Activated CD8-positive, alpha-beta memory T cell treated with anti-CD3 and anti-CD28 coated beads, Interleukin-2, amount 10 ng/mL, durations not matched to agents 7 days and 5 days (primary cell): ENCODE data around the gene FAM90A1. TPM values are rescaled to one million over a fixed set of nuclear protein-coding genes. Genes with fewer than 3 reads are reported as not detected.
"Not testable (repeated sequence)": the region's sequence is repeated elsewhere in the genome, so short reads cannot be mapped to it uniquely, and the experiment has no call there.

ENCODE experiments used
- ATAC-seq: fragments of 150-1000 bp; cut with Tn5 transposase; one replicate; pipeline ENCODE4 v1.10.0; 2021; ENCODE audit warnings: moderate library complexity
- CTCF ChIA-PET: fragments of 350-600 bp; sonication (Branson Sonifier 250); formaldehyde crosslinking; loops from one replicate; lab custom pipeline; 2021; ENCODE audit warnings: antibody characterized with exemption; lab: Charles Lee
- DNase-seq: peaks from one replicate; pipeline ENCODE4 v3.0.0-alpha.2; 2020
- H3K27ac Mint-ChIP-seq: one replicate; pipeline ENCODE4 v1.8.0; 2021; ENCODE audit warnings: mild to moderate bottlenecking, mixed read lengths
- H3K27me3 Mint-ChIP-seq: one replicate; pipeline ENCODE4 v1.8.0; 2021; ENCODE audit warnings: mixed read lengths
- H3K36me3 Mint-ChIP-seq: one replicate; pipeline ENCODE4 v1.8.0; 2021; ENCODE audit warnings: mild to moderate bottlenecking, mixed read lengths
- H3K4me1 Mint-ChIP-seq: one replicate; pipeline ENCODE4 v1.8.0; 2021; ENCODE audit warnings: mixed read lengths
- H3K4me3 Mint-ChIP-seq: one replicate; pipeline ENCODE4 v1.8.0; 2021; ENCODE audit warnings: mild to moderate bottlenecking, moderate library complexity, mixed read lengths
- H3K9me3 Mint-ChIP-seq: one replicate; pipeline ENCODE4 v1.8.0; 2022; ENCODE audit warnings: low read depth, mixed read lengths
- total RNA-seq, 2 experiments: library from RNA; stranded (reverse); gene quantifications; one replicate each; pipeline ENCODE4 v1.2.3, GENCODE V29; 2021

Gene FAM90A1
- total RNA-seq, 2 experiments from 2014 or later, result 0.14 TPM; not detected in 1

DNA sequence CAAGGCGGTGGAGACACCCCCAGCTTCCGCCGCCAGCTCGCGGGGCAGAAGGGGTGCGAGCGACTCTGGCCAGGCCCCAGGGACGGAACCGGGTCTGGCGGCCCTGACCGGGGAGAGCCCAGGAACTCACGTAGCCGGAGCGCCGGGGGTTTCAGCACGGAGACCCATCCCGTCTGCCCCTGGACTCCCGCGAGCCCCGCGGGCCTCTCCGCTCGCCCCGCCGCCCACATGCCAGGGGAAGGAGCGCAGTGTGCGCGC lies 15.1 kb upstream of the FAM90A1 start:
- ATAC-seq, result peak; percentile 2
- CTCF ChIA-PET, result interaction anchor here (1.0 to 1.7 kb wide), 2 partner anchors 11 to 63 kb away, joined by 3 to 9 read pairs; no protein-coding TSS in a partner anchor
- not testable (repeated sequence) for H3K9me3 Mint-ChIP-seq, DNase-seq, H3K36me3 Mint-ChIP-seq
- Mint-ChIP-seq H3K4me1 (peaks cover 17% of the 10 kb centered on the region), H3K27me3 (peaks cover 11% of the 10 kb centered on the region), H3K27ac (peak overlapping the region; percentile 69), H3K4me3 (peak overlapping the region; percentile 84)

DNA sequence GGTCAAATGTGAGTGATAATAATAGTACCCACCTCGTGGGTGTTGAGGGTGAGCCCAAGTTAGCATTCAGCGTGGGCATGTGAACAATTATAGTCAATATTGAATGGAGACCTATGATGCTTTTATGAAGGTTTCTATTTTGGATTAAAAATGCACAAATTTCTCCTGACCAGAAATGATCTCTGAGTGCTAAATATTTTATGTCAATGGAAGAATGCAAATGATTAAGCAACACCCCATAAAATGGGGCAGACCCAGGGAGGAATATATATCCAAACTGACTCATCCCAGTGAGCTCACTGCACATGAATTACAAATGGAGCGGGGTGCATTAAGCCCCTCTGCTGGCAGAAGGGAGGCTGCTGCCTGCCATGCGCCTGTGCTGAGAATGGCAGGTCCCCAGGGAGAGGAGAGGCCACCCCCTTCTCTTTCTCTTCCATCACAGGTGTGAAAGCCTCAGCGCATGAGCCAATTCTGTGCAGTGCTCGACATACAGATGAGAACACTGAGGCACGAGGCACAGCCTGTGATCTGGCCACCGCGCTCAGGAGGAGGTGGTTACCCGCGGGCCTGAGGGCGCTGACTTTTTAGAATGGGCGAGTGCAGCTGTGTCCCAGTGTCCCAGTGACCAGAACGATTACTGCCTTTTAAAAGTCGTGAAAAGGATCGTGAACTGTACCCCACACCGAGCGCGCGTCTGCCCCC lies 14.7 kb upstream of the FAM90A1 start:
- H3K4me1 Mint-ChIP-seq, result peaks cover 17% of the 10 kb centered on the region
- H3K36me3 Mint-ChIP-seq, result not testable (repeated sequence)

DNA sequence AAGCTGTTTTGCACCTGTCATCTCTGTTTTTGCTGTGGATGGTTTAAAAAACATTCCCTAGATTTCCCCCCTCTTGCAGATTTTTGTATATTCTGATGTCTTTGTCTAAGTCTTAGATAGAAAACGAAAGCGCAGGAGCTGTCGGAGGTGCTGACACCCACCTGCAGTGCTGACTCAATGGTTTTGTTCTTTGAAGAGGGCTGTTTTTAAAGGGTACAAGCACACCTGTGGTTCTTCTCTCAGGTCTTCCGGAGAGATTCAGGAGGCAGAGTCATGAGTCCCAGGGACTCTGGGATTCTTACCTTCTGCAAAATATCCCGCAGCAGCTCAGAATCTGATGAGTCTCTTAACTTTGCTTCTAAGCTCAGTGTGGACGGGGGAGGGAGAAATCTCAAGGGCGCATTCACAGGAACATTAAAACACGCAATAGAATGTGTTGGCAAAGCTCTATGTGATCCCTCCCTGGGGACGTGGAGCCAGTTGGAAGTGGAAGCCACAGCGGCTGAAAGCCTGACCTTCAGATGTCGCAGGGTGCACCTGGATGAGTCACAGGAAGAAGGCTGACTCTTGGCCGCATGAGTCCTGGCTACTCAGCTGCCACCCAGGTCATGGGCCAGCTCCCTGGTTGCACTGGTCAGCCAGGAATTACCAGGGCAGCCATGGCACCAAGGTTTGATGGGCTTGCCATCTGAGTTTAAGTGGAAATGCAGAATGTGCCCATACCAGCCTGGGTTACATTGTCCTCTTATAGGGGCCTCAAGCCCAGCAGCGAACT lies 13.1 kb upstream of the FAM90A1 start:
- DNase-seq, H3K4me3 Mint-ChIP-seq, H3K36me3 Mint-ChIP-seq, H3K27me3 Mint-ChIP-seq, H3K9me3 Mint-ChIP-seq, ATAC-seq, H3K27ac Mint-ChIP-seq: not testable (repeated sequence)
- CTCF ChIA-PET, result interaction anchor here (1.1 kb wide), 1 partner anchor 153 kb away, joined by 3 read pairs; no protein-coding TSS in a partner anchor
- H3K4me1 Mint-ChIP-seq, result peaks cover 17% of the 10 kb centered on the region

More for the DNA sequence above, 14.7 kb upstream of the FAM90A1 start:
- peak; percentile 55 for DNase-seq
- H3K27me3 Mint-ChIP-seq, result peaks cover 11% of the 10 kb centered on the region
- H3K9me3 Mint-ChIP-seq, ATAC-seq: not testable (repeated sequence)
- peak overlapping the region; percentile 84 for H3K4me3 Mint-ChIP-seq
- CTCF ChIA-PET, result interaction anchor here (1.0 to 1.7 kb wide), 2 partner anchors 10 to 62 kb away, joined by 3 to 9 read pairs; no protein-coding TSS in a partner anchor
- peak overlapping the region; percentile 69 for H3K27ac Mint-ChIP-seq

DNA sequence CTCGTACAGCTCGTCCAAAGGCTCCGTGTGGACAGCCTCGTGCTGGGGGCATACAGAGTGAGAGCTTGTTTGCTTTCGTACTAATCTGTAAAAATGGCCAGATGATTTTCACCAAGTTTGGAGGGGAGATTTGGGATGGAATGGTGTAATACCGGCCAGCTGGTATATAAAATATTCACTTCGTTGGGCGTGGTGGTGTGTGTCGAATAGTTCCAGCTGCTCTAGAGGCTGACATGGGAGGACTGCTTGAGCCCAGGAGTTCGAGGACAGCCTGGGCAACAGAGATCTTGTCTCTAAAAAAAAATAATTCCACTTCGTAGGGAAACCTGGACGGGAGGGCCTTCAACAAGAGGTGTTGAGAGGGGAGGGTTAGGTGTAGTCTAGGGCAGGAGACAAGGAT lies 9.6 kb upstream of the FAM90A1 start:
- not testable (repeated sequence) for H3K27me3 Mint-ChIP-seq, H3K27ac Mint-ChIP-seq

DNA sequence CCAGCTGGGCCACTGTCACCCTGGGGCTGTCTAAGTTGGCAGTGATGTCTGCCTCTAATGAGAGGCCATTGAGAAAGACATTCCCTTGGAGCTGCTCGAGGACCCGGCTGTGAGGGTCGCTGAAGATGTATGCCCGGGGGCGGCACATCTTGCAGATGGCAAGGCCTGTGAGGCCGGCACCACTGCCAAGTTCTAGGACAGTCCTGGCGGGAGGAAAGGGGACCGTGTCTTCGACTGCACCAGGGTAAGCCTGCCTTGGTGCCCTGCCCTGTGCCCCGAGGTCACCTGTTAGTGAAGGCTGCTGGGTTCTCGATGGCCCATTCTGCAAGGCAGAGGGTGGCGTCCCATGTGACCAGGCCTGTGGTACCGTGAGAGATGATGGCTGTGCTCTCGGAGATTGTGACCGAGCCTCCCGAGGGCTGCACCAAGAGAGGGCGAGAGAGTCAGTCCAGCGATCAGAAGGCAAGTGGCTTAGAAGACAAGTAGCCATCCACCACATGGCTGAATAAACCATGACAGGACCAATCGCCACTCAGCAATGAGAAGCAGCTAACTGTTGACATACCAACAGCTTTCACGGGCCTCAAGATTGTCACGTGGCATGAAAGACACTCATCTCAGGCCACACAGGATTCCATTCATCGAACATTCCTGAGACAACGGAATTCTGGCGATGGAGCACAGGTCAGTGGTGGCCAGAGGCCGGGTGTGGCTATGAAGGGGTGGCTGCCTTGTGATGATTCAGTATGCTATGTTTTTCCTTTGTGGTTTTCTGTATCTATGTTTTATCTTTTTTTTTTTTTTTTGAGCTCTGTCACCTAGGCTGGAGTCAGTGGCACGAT lies 8.1 kb upstream of the FAM90A1 start:
- CTCF ChIA-PET, H3K27ac Mint-ChIP-seq, H3K9me3 Mint-ChIP-seq, H3K4me1 Mint-ChIP-seq, H3K36me3 Mint-ChIP-seq, DNase-seq, H3K4me3 Mint-ChIP-seq, H3K27me3 Mint-ChIP-seq, ATAC-seq: not testable (repeated sequence)

More for the DNA sequence above, 9.6 kb upstream of the FAM90A1 start:
- H3K4me1 Mint-ChIP-seq, result peaks cover 10% of the 10 kb centered on the region
- not testable (repeated sequence) for H3K36me3 Mint-ChIP-seq, ATAC-seq, H3K4me3 Mint-ChIP-seq, H3K9me3 Mint-ChIP-seq, DNase-seq
- CTCF ChIA-PET, result interaction anchor here (0.6 to 2.9 kb wide), 3 partner anchors 20 to 149 kb away, joined by 3 to 19 read pairs (median 6); no protein-coding TSS in a partner anchor

DNA sequence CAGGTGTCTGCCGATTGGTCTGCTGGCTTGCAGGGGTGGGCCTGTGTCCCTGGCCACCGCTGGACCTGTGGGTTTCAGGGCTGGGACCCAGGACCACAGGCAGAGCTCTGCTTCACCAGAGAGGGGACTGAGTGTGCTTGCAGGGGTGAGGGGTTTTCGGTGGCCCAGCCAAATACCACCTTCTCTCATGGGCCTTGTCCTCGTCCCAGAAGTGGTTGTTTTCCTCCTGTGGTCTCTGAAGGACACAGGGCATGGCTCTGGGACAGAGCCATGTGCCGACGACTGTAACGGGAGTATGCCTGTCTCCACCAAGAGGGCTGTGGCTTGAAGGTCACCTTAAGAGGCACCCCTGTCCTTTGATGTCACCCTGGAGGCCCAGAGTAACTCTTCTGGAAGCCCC lies 7.3 kb upstream of the FAM90A1 start:
- not testable (repeated sequence) for H3K27me3 Mint-ChIP-seq, ATAC-seq, H3K9me3 Mint-ChIP-seq, H3K4me1 Mint-ChIP-seq, DNase-seq, H3K36me3 Mint-ChIP-seq, H3K4me3 Mint-ChIP-seq, H3K27ac Mint-ChIP-seq
- CTCF ChIA-PET, result interaction anchor here (1.4 to 1.7 kb wide), 2 partner anchors 126 to 156 kb away, joined by 4 to 5 read pairs; no protein-coding TSS in a partner anchor

DNA sequence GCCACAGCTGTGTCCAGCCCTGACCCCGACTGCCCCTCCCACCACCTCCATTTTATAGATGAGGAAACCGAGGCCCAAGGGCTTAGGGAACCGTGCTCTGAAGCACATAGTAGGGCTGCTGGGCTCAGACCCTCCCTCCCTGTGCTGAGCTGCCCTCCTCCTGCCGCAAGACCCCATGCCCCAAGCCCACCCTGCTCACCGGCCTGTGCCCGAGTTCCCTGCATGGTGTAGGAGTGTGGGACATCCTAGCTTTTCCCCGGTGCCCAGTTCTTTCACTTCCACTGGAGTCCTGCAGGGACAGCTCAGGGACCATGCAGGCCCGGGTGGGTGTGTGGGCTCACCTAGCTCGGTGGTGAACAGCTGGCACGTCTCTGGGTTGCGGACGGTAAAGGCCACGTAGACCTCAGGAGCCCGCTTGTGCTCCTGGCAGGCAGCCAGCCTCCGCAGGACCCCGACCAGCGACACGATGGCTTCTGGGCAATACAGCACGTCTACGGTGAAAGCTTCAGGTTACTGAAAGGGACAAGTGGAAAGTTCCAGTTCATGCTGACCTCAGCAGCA lies 6.6 kb upstream of the FAM90A1 start:
- H3K4me1 Mint-ChIP-seq, ATAC-seq, H3K27me3 Mint-ChIP-seq, H3K4me3 Mint-ChIP-seq, H3K27ac Mint-ChIP-seq, H3K9me3 Mint-ChIP-seq, DNase-seq, H3K36me3 Mint-ChIP-seq: not testable (repeated sequence)
- CTCF ChIA-PET, result interaction anchor here (1.4 to 1.7 kb wide), 3 partner anchors 125 to 156 kb away, joined by 3 to 5 read pairs (median 4); no protein-coding TSS in a partner anchor

DNA sequence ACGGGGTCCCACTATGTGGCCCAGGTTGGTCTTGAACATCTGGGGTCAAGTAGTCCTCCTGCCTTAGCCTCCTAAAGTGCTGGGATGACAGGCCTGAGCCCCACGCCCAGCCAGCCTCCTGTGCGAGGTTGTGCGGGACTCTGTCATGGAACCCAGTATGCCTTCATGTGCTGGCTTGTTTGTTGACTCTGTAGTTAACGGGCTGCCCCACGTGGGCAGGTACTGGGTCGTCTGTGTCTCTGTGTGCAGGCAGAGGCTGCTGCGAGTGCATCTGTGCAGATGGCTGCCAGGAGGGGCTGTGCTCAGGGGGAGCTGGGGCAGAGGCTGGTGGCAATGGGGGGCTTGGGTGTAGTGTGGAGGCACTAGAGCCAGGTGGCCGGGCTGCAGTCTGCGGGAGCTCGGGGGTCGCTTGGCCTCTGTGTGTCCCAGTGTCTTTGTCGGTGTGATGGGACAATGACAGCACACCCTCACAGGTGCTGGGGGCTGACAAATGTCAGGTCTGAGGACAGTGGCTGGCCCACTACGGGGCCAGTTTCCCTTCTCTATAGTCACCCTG lies 6.0 kb upstream of the FAM90A1 start:
- H3K9me3 Mint-ChIP-seq, ATAC-seq, H3K4me1 Mint-ChIP-seq, H3K27ac Mint-ChIP-seq, H3K4me3 Mint-ChIP-seq, H3K27me3 Mint-ChIP-seq, H3K36me3 Mint-ChIP-seq, DNase-seq: not testable (repeated sequence)
- CTCF ChIA-PET, result interaction anchor here (1.4 to 1.7 kb wide), 3 partner anchors 124 to 155 kb away, joined by 3 to 5 read pairs (median 4); no protein-coding TSS in a partner anchor

DNA sequence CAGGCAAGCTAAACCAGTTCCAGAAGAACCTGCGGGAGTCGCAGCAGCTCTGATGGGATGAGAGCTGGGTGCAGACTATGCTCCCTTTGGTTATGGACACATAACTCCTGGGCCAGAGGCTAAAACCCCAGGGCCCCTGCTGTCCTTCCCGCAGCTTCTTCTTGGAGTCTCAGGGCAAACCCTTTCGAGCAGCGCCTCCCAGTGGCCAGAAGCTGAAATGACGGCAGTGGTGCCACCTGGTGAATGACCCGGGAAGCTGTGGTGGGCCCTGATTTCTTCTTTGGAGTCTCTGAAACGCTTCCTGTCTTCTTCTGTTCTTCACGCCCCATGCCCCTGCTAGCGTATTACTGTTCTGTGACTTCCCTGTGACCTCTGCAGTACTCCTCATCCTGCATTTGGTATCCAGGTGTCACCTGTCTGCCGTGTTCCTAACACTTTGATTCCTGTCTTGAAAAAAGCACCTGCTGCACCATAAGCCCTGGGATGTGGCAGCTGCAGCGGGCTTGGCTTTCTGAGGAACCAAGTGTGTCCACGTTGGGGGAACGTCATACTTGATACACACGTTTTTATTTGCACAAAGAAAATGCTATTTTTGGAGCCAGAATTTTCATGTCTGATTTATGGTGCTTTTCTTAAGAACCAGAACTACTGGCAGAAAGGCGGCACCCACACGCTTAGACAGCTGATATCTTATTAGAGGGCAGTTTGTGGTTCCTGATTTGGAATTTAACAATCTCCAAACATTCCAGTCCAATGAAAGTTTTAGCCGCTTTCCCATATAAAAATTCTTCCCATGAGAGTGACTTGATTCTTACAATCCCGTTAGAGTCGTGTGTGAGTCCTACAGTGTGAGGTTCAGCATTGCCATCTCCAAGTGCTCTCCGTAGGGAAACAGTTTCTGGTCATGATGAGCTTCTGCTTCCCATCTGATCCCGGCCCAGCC lies 4.5 kb upstream of the FAM90A1 start:
- peak; percentile 80 for DNase-seq
- not testable (repeated sequence) for ATAC-seq, H3K4me3 Mint-ChIP-seq, H3K9me3 Mint-ChIP-seq, H3K36me3 Mint-ChIP-seq, H3K27me3 Mint-ChIP-seq, H3K4me1 Mint-ChIP-seq, H3K27ac Mint-ChIP-seq
- CTCF ChIA-PET, result interaction anchor here (0.6 to 2.0 kb wide), 10 partner anchors 11 to 459 kb away, joined by 3 to 17 read pairs (median 5); no protein-coding TSS in a partner anchor

DNA sequence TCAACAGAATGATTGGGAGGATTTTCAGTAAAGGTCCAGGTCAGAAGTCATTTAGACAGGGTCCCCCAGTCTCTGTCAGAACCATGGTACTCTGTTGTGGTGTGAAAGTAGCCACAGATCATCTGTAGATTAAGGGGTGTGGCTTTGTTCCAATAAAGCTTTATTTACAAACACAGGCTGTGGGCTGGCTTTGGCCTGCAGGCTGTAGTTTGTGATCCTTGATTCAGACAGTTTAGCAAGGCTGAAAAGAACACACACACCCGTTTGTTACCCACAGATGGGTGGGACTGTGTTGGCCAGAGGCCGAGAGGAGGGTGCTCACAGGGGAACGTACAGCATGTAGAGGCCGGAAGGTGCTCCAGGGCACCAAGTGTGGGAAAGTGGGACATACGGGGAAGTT lies 3.6 kb upstream of the FAM90A1 start:
- H3K9me3 Mint-ChIP-seq, H3K36me3 Mint-ChIP-seq, H3K27me3 Mint-ChIP-seq, H3K4me3 Mint-ChIP-seq, ATAC-seq, DNase-seq, H3K27ac Mint-ChIP-seq, H3K4me1 Mint-ChIP-seq: not testable (repeated sequence)
- CTCF ChIA-PET, result interaction anchor here (0.6 to 2.0 kb wide), 10 partner anchors 12 to 458 kb away, joined by 3 to 17 read pairs (median 5); no protein-coding TSS in a partner anchor

DNA sequence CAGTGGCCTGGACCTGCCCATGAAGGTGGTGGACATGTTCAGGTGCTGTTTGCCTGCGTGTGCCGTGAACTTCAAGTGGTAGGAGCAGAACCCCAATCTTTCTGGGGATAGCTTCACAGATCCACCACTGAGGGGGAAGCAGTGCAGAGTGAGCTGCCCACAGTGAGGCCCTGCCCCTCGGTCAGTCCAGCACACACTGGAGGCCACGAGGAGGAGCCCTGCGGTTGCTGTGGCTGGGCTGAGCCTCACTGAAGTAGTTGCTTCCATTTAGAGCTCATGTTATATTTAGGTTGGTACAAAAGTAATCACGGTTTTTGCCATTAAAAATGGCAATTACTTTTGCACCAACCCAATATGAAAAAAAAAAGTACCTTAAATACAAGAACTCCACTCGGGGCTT lies 2.1 kb upstream of the FAM90A1 start:
- DNase-seq, H3K27ac Mint-ChIP-seq, H3K36me3 Mint-ChIP-seq, H3K4me1 Mint-ChIP-seq, H3K27me3 Mint-ChIP-seq, H3K4me3 Mint-ChIP-seq, CTCF ChIA-PET, H3K9me3 Mint-ChIP-seq, ATAC-seq: not testable (repeated sequence)
